PC-9 (cell line): ENCODE measurements around the gene PHYHIPL. TPM values are rescaled to one million over a fixed set of nuclear protein-coding genes. Genes with fewer than 3 reads are reported as not detected.

Experiments used
- BruUV-seq: library from RNA; stranded (reverse); fragments of 400-500 nt; replicated peaks from 2 replicates; lab custom pipeline; 2021; lab: Mats Ljungman, UMichigan
- CTCF ChIA-PET: fragments of 300-600 bp; sonication (Branson Sonifier 250); formaldehyde crosslinking; loops from one replicate; lab custom pipeline; 2022; ENCODE audit warnings: antibody characterized with exemption; lab: Charles Lee
- POLR2A ChIA-PET: fragments of 300-600 bp; sonication (Branson Sonifier 250); formaldehyde crosslinking; loops from one replicate; lab custom pipeline; 2022; ENCODE audit warnings: antibody characterized with exemption; ENCODE audit not compliant: unreplicated experiment; lab: Charles Lee
- DNase-seq, 2 experiments: peaks; one replicate each; pipeline versions ENCODE4 v3.0.0 to v3.0.0-alpha.2; 2015 to 2022; ENCODE audit warnings: mixed read lengths in 1 of 2
- H2AFZ ChIP-seq: fragments of 200-600 bp; sonication (generic); 2 replicates; pipeline ENCODE4 v1.8.1; 2017; ENCODE audit warnings: antibody characterized with exemption
- H3F3A ChIP-seq: fragments of 200-600 bp; sonication (generic); 2 replicates; pipeline ENCODE4 v1.8.1; 2017; ENCODE audit warnings: antibody characterized with exemption, mild to moderate bottlenecking, low read depth; ENCODE audit not compliant: insufficient read depth
- H3K27ac ChIP-seq: fragments of 200-600 bp; sonication (generic); 2 replicates; pipeline ENCODE4 v1.6.1; 2016; ENCODE audit warnings: mixed run types
- H3K27me3 ChIP-seq: fragments of 200-600 bp; sonication (generic); 2 replicates; pipeline ENCODE4 v1.6.1; 2016; ENCODE audit warnings: low read depth, mixed run types; ENCODE audit not compliant: insufficient read depth
- H3K36me3 ChIP-seq: fragments of 200-600 bp; sonication (generic); 2 replicates; pipeline ENCODE4 v1.6.1; 2016; ENCODE audit warnings: low read depth, mixed run types
- H3K4me1 ChIP-seq: fragments of 200-600 bp; sonication (generic); replicated peaks from 2 replicates; pipeline ENCODE4 v1.6.1; 2016; ENCODE audit warnings: mixed run types; ENCODE audit not compliant: insufficient read depth
- H3K4me2 ChIP-seq: fragments of 200-600 bp; sonication (generic); 2 replicates; pipeline ENCODE4 v1.6.1; 2017; ENCODE audit warnings: mixed run types
- H3K4me3 ChIP-seq: fragments of 200-600 bp; sonication (generic); 2 replicates; pipeline ENCODE4 v1.6.1; 2016; ENCODE audit warnings: mixed run types
- H3K79me2 ChIP-seq: fragments of 200-600 bp; sonication (generic); 2 replicates; pipeline ENCODE4 v1.6.1; 2017; ENCODE audit warnings: low read depth, mixed run types
- H3K9me2 ChIP-seq: fragments of 200-600 bp; sonication (generic); 2 replicates; pipeline ENCODE4 v1.8.1; 2017; ENCODE audit warnings: mild to moderate bottlenecking; ENCODE audit not compliant: insufficient read depth
- H3K9me3 ChIP-seq: fragments of 200-600 bp; sonication (generic); 2 replicates; pipeline ENCODE4 v1.8.1; 2016; ENCODE audit warnings: low read depth; ENCODE audit not compliant: insufficient read depth
- H4K20me1 ChIP-seq: fragments of 200-600 bp; sonication (generic); 2 replicates; pipeline ENCODE4 v1.8.1; 2017; ENCODE audit not compliant: insufficient read depth
- EZH2 ChIP-seq: fragments of 200-600 bp; sonication (generic); IDR thresholded peaks from 2 replicates; pipeline ENCODE4 v1.8.0; 2017; ENCODE audit warnings: antibody characterized with exemption, low read depth
- intact Hi-C: fragments of 100-400 bp; cut with micrococcal nuclease; formaldehyde crosslinking; loops from one replicate; pipeline ENCODE4 v1.10.0; 2022; ENCODE audit not compliant: unreplicated experiment
- total RNA-seq: library from RNA; stranded (reverse); gene quantifications from 2 replicates; pipeline ENCODE4 v1.2.3, GENCODE V29; 2021
- TF ChIP-seq, protein P1 (sequence below): fragments of 200-600 bp; sonication (generic); conservative IDR thresholded peaks from 2 replicates; pipeline ENCODE4 v1.6.1; 2017; ENCODE audit warnings: mixed run types, antibody characterized with exemption, mild to moderate bottlenecking, moderate library complexity

Gene PHYHIPL
- total RNA-seq, 1 experiment from 2014 or later: not detected

DNA sequence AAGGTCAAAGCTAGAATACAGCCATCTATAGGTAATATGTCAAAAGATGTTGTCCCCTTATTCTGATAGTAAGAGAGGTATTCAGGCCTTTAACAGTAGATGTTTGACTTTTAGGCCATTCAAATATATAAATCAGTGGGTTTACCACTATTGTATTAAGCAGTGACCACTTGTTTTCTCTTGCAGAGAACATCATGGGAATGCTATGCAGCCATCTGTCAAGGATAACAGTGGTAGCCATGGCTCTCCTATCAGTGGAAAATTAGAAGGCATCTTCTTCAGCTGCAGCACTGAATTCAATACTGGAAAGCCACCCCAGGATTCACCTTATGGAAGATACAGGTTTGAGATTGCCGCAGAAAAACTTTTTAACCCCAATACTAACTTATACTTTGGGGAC lies 68.4 kb downstream of the PHYHIPL start:
- no peaks in the 10 kb centered on the region for H3K27me3 ChIP-seq
- H3K36me3 ChIP-seq: no peaks in the 10 kb centered on the region
- H3K4me3 ChIP-seq: no peak overlapping the region
- no peak overlapping the region for H3K4me2 ChIP-seq
- H4K20me1 ChIP-seq: no peaks in the 10 kb centered on the region
- no peaks in the 10 kb centered on the region for H3K9me2 ChIP-seq
- H3K4me1 ChIP-seq: no peaks in the 10 kb centered on the region
- no peak for TF ChIP-seq EZH2
- TF ChIP-seq, protein P1, sequence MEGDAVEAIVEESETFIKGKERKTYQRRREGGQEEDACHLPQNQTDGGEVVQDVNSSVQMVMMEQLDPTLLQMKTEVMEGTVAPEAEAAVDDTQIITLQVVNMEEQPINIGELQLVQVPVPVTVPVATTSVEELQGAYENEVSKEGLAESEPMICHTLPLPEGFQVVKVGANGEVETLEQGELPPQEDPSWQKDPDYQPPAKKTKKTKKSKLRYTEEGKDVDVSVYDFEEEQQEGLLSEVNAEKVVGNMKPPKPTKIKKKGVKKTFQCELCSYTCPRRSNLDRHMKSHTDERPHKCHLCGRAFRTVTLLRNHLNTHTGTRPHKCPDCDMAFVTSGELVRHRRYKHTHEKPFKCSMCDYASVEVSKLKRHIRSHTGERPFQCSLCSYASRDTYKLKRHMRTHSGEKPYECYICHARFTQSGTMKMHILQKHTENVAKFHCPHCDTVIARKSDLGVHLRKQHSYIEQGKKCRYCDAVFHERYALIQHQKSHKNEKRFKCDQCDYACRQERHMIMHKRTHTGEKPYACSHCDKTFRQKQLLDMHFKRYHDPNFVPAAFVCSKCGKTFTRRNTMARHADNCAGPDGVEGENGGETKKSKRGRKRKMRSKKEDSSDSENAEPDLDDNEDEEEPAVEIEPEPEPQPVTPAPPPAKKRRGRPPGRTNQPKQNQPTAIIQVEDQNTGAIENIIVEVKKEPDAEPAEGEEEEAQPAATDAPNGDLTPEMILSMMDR: no peak
- H3K9me3 ChIP-seq: no peaks in the 10 kb centered on the region
- CTCF ChIA-PET: no interaction called here
- intact Hi-C loops: loop anchor here (5.0 to 10.0 kb wide), 2 partner anchors 560 to 1192 kb away; no protein-coding TSS in a partner anchor
- no peaks in the 10 kb centered on the region for H3F3A ChIP-seq
- H2AFZ ChIP-seq: no peak overlapping the region
- no peak overlapping the region for H3K27ac ChIP-seq
- BruUV-seq: no TSS peak
- POLR2A ChIA-PET: no interaction called here
- no peak for DNase-seq
- no peaks in the 10 kb centered on the region for H3K79me2 ChIP-seq

DNA sequence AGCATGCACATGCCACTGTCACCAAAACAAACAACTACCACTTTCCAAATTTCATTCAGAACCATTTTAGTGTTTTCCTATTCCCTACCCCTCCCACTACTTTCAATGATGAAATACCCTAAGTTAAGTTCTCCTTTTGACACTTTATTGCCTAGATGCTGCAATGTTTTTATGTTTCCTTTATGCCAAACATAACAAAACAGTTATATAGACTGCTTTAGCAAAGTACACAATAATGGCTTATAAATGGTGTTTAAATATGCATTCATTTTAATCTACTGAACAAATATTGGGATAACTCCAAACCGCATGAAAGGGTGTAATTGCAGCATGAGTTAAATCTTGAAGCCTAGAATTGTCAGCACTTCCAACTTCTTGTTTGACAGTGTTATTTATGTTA lies 69.2 kb downstream of the PHYHIPL start:
- TF ChIP-seq EZH2: no peak
- TF ChIP-seq, protein P1: no peak
- H3K36me3 ChIP-seq: no peaks in the 10 kb centered on the region
- H2AFZ ChIP-seq: no peak overlapping the region
- no peak for DNase-seq
- H3K79me2 ChIP-seq: no peaks in the 10 kb centered on the region
- no peaks in the 10 kb centered on the region for H3K4me1 ChIP-seq
- intact Hi-C loops: loop anchor here (10.0 kb wide), 1 partner anchor 559 kb away; no protein-coding TSS in a partner anchor
- H3K27ac ChIP-seq: no peak overlapping the region
- no peaks in the 10 kb centered on the region for H3K9me3 ChIP-seq
- BruUV-seq: no TSS peak
- CTCF ChIA-PET: no interaction called here
- H3K9me2 ChIP-seq: no peaks in the 10 kb centered on the region
- H4K20me1 ChIP-seq: no peaks in the 10 kb centered on the region
- no peak overlapping the region for H3K4me3 ChIP-seq
- POLR2A ChIA-PET: no interaction called here
- H3K27me3 ChIP-seq: no peaks in the 10 kb centered on the region
- H3F3A ChIP-seq: no peaks in the 10 kb centered on the region
- no peak overlapping the region for H3K4me2 ChIP-seq

DNA sequence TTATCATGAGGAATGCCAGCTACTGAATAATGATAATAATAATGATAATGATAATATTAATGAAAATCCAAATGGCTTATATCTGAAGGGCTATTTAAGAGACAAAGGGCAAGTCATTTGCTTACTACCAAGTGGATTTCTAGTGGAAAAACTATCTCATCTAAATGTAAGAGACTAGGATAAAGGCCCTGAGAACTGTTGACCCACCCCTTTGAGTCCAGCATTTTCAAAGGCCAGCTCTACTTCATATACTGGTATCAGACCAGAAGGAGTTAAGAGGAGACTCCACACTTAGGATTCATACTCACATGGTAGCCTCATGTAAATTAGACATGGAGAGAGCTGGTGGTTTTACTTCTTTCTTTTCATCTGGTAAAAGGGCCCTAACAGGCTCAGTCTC lies 76.0 kb downstream of the PHYHIPL start:
- no TSS peak for BruUV-seq
- no peak overlapping the region for H2AFZ ChIP-seq
- no peaks in the 10 kb centered on the region for H3F3A ChIP-seq
- TF ChIP-seq EZH2: no peak
- TF ChIP-seq, protein P1: no peak
- no peak for DNase-seq
- H3K27ac ChIP-seq: no peak overlapping the region
- no peak overlapping the region for H3K4me2 ChIP-seq
- no peaks in the 10 kb centered on the region for H3K9me3 ChIP-seq
- ChIA-PET POLR2A (no interaction called here), CTCF (no interaction called here)
- intact Hi-C loops: no loop called here
- no peaks in the 10 kb centered on the region for H3K4me1 ChIP-seq
- no peaks in the 10 kb centered on the region for H3K36me3 ChIP-seq
- no peaks in the 10 kb centered on the region for H3K9me2 ChIP-seq
- no peak overlapping the region for H3K4me3 ChIP-seq
- no peaks in the 10 kb centered on the region for H4K20me1 ChIP-seq
- H3K27me3 ChIP-seq: no peaks in the 10 kb centered on the region
- H3K79me2 ChIP-seq: no peaks in the 10 kb centered on the region
